Mucosa of stomach (tissue), 1 donor: ENCODE measurements around the gene CDC34.

Source experiments
- H3K27me3 ChIP-seq: one replicate; pipeline ENCODE4 v1.7.0; 2013; ENCODE audit warnings: mild to moderate bottlenecking, low read length; ENCODE audit not compliant: control insufficient read depth, insufficient read depth
- H3K36me3 ChIP-seq: one replicate; pipeline ENCODE4 v1.7.0; 2013; ENCODE audit warnings: low read length; ENCODE audit not compliant: control insufficient read depth, insufficient read depth
- H3K4me1 ChIP-seq: one replicate; pipeline ENCODE4 v1.7.0; 2013; ENCODE audit warnings: mild to moderate bottlenecking, low read length; ENCODE audit not compliant: control insufficient read depth, insufficient read depth
- H3K4me3 ChIP-seq: one replicate; pipeline ENCODE4 v1.7.0; 2013; ENCODE audit warnings: low read length
- H3K9ac ChIP-seq: one replicate; pipeline ENCODE4 v1.7.0; 2013; ENCODE audit warnings: mild to moderate bottlenecking, low read length, moderate library complexity
- H3K9me3 ChIP-seq: one replicate; pipeline ENCODE4 v1.7.0; 2013; ENCODE audit warnings: mild to moderate bottlenecking, low read length, moderate library complexity; ENCODE audit not compliant: control insufficient read depth
- donor health status: Pancreatic carcinoma.

Gene CDC34

DNA sequence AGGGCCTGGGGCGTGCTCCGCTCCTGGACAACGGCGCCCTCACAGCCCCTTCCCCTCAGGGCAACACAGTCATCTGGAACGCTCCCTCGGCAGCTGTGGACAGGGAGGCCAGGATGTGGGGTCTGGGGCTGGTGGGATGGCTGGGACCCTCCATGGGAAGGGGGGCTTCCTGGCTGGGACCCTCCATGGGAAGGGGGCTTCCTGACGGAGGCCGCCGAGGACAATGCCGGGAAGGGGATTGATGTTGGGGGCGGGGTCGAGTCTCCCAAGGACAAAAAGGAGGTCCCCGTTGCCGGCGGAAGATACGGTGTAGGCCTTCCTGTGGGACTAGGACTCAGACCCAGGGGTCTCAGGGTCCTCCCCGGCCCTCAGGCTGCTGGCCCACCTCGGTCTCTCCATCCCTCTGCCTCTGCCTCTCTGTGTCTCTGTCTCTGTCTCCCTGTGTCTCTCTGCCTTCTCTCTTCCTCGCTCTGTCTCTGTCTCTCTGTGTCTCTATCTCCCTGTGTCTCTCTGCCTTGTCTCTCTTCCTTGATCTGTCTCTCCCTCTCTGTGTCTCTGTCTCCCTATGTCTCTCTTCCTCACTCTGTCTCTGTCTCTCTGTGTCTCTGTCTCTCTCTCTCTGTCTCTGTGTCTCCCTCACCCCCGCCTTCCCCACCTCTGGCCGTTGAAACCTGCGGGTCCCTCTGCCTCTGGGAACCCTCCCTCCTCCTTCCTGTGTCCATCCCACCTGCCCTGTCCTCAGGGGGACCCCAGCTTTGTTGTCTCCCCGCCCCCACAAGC, 38.0 kb upstream of the CDC34 start:
- no peaks in the 10 kb centered on the region for H3K9me3 ChIP-seq
- no peak overlapping the region for H3K9ac ChIP-seq
- no peaks in the 10 kb centered on the region for H3K36me3 ChIP-seq
- H3K4me3 ChIP-seq, result no peak overlapping the region
- H3K4me1 ChIP-seq, result peaks cover 6% of the 10 kb centered on the region
- H3K27me3 ChIP-seq, result peaks cover 21% of the 10 kb centered on the region

- peaks cover 28% of the 10 kb centered on the region for H3K27me3 ChIP-seq
- H3K4me3 ChIP-seq, result no peak overlapping the region
- H3K4me1 ChIP-seq, result peaks cover 5% of the 10 kb centered on the region
- no peak overlapping the region for H3K9ac ChIP-seq
- no peaks in the 10 kb centered on the region for H3K36me3 ChIP-seq
- no peaks in the 10 kb centered on the region for H3K9me3 ChIP-seq
These were observed 37.1 kb upstream of the CDC34 start for GRCh38 chr19:494171-495080.

GRCh38 chr19:495081-495401, 36.5 kb upstream of the CDC34 start:
- Histone ChIP-seq H3K9me3 (no peaks in the 10 kb centered on the region), H3K4me1 (peaks cover 3% of the 10 kb centered on the region), H3K4me3 (no peak overlapping the region), H3K9ac (no peak overlapping the region), H3K27me3 (peaks cover 30% of the 10 kb centered on the region), H3K36me3 (no peaks in the 10 kb centered on the region)

DNA sequence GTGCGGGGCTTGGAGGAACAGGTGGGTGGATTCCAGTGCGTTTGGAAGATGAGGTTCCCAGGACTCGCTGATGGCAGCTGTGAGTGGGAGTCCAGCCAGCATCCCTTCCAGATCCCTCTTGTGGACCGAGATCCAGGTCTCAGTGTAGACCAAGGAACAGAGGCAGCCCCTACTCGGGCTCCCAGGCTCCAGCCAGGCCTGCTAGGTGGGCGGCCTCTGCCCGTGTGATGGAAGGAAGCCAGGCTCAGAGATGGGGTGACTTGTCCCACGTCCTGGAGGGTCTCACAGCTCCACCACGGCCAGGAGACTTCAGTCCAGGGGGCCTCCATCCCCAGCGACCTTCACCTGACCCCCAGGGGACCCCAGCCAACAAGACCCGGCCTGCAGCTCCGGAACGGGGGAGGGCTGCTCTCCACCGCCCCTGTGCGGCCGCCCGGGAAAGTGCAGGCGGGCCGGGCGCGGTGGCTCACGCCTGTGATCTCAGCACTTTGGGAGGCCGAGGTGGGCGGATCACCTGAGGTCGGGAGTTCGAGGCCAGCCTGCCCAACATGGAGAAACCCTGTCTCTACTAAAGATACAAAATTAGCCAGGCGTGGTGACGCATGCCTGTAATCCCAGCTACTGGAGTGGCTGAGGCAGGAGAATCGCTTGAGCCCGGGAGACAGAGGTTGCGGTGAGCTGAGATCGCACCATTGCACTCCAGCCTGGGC, 36.0 kb upstream of the CDC34 start:
- peaks cover 30% of the 10 kb centered on the region for H3K27me3 ChIP-seq
- H3K9me3 ChIP-seq, result no peaks in the 10 kb centered on the region
- H3K36me3 ChIP-seq, result no peaks in the 10 kb centered on the region
- peaks cover 3% of the 10 kb centered on the region for H3K4me1 ChIP-seq
- no peak overlapping the region for H3K9ac ChIP-seq
- H3K4me3 ChIP-seq, result no peak overlapping the region

DNA sequence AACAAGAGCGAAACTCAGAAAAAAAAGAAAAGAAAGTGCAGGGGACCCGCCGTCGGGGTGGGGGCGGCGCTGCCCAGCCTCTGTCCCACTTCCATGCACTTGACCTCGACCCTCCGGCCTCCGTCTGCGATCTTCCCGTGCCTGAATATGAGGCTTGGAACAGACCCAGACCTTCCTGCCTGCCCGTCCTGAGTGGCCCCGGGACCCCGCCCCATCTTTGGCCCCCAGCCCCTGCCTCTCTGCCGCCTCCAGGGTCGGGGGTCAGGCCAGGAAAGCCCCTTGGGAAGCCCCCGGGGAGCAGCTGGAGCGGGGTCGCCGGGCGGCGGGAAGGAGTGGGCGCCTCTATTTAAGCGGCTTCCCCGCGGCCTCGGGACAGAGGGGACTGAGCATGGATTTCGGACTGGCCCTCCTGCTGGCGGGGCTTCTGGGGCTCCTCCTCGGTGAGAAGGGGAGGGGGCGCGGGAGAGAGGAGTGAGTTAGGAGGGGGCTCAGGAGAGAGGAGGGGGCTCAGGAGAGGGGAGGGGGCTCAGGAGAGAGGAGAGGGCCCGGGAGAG, 35.4 kb upstream of the CDC34 start, which contains the start of gene MADCAM1:
Gene MADCAM1, plus strand, starts transcription at position 375 of the 554 bp plus-strand sequence. Its CDS starts 14 bp downstream, at position 389.
- peaks cover 3% of the 10 kb centered on the region for H3K4me1 ChIP-seq
- peaks cover 30% of the 10 kb centered on the region for H3K27me3 ChIP-seq
- no peaks in the 10 kb centered on the region for H3K9me3 ChIP-seq
- H3K4me3 ChIP-seq, result no peak within 1 kb of the TSS
- H3K9ac ChIP-seq, result no peak within 1 kb of the TSS
- H3K36me3 ChIP-seq, result no peaks in the 10 kb centered on the region

GRCh38 chr19:496986-497385, 34.6 kb upstream of the CDC34 start:
- no peak overlapping the region for H3K4me3 ChIP-seq
- peaks cover 30% of the 10 kb centered on the region for H3K27me3 ChIP-seq
- no peaks in the 10 kb centered on the region for H3K9me3 ChIP-seq
- no peaks in the 10 kb centered on the region for H3K36me3 ChIP-seq
- peaks cover 3% of the 10 kb centered on the region for H3K4me1 ChIP-seq
- H3K9ac ChIP-seq, result no peak overlapping the region

GRCh38 chr19:497491-497868, 34.1 kb upstream of the CDC34 start:
- no peaks in the 10 kb centered on the region for H3K9me3 ChIP-seq
- H3K4me1 ChIP-seq, result peaks cover 3% of the 10 kb centered on the region
- peaks cover 30% of the 10 kb centered on the region for H3K27me3 ChIP-seq
- H3K4me3 ChIP-seq, result no peak overlapping the region
- no peaks in the 10 kb centered on the region for H3K36me3 ChIP-seq
- H3K9ac ChIP-seq, result no peak overlapping the region

GRCh38 chr19:497869-498510, 33.6 kb upstream of the CDC34 start:
- no peak overlapping the region for H3K4me3 ChIP-seq
- peaks cover 30% of the 10 kb centered on the region for H3K27me3 ChIP-seq
- H3K9ac ChIP-seq, result no peak overlapping the region
- no peaks in the 10 kb centered on the region for H3K9me3 ChIP-seq
- H3K36me3 ChIP-seq, result no peaks in the 10 kb centered on the region
- H3K4me1 ChIP-seq, result peaks cover 3% of the 10 kb centered on the region

DNA sequence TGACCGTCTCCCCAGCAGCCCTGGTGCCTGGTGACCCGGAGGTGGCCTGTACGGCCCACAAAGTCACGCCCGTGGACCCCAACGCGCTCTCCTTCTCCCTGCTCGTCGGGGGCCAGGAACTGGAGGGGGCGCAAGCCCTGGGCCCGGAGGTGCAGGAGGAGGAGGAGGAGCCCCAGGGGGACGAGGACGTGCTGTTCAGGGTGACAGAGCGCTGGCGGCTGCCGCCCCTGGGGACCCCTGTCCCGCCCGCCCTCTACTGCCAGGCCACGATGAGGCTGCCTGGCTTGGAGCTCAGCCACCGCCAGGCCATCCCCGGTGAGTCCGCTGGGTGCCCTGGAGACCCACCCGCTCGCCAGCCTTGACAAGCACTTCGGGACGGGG, 33.1 kb upstream of the CDC34 start:
- Histone ChIP-seq H3K9me3 (no peaks in the 10 kb centered on the region), H3K9ac (no peak overlapping the region), H3K4me3 (no peak overlapping the region), H3K27me3 (peaks cover 30% of the 10 kb centered on the region), H3K4me1 (peaks cover 3% of the 10 kb centered on the region), H3K36me3 (no peaks in the 10 kb centered on the region)

DNA sequence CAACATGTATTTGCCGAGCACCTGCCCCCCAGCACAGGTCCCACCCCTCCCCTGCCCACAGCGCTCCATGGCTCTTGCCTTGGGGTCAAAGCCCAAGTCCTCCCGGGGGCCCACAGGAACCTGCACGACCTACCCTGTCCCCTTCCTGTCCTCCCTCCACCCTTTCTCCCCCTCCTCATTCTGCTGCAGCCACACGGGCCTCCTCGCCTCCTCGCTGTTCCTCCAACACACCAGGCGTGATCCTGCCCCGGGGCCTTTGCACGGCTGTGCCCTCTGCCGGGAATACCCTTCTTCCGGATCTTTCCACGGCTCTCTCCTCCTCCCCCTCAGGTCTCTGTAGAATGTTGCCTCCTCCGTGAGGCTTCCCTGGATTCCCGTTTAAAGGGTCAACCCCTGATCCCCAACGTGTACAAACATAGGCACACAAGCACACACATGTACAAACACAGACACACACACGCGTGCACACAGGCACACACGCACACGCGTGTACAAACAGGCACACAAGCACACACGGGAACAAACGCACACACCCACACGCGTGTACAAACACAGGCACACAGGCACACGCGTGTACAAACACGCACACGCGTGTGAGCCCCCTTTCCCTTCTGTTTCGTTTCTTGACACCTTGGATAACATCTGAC, 32.5 kb upstream of the CDC34 start:
- no peaks in the 10 kb centered on the region for H3K36me3 ChIP-seq
- H3K9me3 ChIP-seq, result no peaks in the 10 kb centered on the region
- peaks cover 30% of the 10 kb centered on the region for H3K27me3 ChIP-seq
- H3K4me1 ChIP-seq, result peaks cover 3% of the 10 kb centered on the region
- no peak overlapping the region for H3K9ac ChIP-seq
- no peak overlapping the region for H3K4me3 ChIP-seq

GRCh38 chr19:501646-502045, 29.9 kb upstream of the CDC34 start:
- no peak overlapping the region for H3K9ac ChIP-seq
- H3K4me3 ChIP-seq, result no peak overlapping the region
- no peaks in the 10 kb centered on the region for H3K9me3 ChIP-seq
- H3K36me3 ChIP-seq, result no peaks in the 10 kb centered on the region
- H3K4me1 ChIP-seq, result peaks cover 8% of the 10 kb centered on the region
- peaks cover 20% of the 10 kb centered on the region for H3K27me3 ChIP-seq
